Stimulated activated CD8-positive, alpha-beta memory T cell treated with anti-CD3 and anti-CD28 coated beads, Interleukin-7, amount 100 ng/mL, for 24 hours (primary cell): ENCODE data around the gene RCC2.

ENCODE experiments used
- DNase-seq: peaks from one replicate; pipeline ENCODE4 v3.0.0-alpha.2; 2020; ENCODE audit warnings: low read depth

Gene RCC2

DNA sequence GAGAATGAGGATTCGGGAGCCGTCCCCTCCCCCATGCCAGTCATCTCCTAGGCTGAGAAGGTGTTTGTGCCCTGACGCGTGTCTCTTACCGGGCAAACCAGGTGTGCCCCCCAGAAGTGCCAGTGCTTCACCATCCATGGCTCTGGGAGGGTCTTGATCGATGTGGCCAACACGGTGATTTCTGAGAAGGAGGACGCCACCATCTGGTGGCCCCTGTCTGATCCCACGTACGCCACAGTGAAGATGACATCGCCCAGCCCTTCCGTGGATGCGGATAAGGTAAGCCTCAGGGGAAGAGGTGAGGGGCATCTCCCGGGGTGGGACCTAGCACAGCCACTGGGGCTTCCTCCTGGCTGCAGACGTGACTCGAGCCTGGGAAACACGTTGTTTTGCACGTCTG lies 66.5 kb downstream of the RCC2 start:
- no peak for DNase-seq

DNA sequence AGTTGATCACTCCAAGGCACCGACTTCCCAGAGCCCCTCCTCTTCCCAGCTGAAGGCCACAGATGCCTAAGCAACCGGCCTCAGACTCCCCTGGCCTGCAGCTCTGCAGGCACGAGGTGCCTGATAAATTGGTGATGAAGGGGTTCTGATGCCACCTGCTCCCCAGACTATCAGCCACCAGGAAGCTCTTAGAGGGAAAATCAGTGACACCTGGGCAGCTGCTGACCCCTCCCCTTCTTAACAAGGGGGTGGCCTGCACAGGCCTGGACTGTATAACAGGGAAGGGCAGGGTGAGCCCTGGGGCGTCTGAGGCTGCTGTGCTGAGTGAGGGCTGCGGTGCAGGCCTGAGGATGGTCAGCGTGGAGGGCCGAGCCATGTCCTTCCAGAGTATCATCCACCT lies 67.6 kb downstream of the RCC2 start, which contains the start of gene PADI6:
PADI6 (plus strand) TSS at position 301 of the 400 bp plus-strand sequence; CDS start at position 351, 50 bp downstream.
- DNase-seq = no peak

- no peak for DNase-seq
Observed at GRCh38 chr1:17370618-17371017, 68.9 kb downstream of the RCC2 start.

DNA sequence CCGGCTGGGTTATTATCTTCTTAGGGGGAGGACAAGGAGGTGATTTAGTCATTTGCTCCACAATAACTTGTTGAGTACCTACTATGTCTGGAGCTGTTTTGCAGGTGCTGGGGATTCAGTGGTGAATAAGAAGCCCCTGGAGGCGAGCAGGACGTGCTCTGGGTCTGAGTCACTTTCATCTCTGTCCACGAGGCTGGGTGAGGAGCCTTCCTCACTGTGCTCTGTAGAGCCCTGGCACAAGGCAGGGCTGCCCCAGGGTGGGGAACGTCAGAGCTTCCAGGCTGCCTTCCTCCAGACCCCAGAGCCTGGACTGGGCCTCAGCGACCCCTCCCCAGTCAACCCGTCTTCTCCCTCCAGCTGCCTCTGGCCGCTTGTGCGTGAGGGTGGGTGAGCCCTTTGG lies 70.0 kb downstream of the RCC2 start:
- DNase-seq = no peak

DNA sequence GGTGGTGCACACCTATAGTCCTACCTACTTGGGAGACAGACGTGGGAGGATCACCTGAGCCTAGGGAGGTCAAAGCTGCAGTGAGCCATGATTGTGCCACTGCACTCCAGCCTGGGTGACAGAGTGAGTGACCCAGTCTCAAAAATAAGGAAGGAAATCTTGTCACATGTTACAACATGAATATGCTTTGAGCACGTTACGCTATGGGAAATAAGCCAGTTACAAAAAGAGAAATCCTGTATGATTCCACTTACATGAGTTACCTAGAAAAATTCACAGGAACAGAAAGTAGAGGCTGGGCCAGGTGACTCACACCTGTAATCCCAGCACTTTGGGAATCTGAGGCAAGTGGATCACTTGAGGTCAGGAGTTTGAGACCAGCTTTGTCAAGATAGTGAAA lies 74.2 kb downstream of the RCC2 start:
- DNase-seq = no peak

GRCh38 chr1:17363771-17364170 lies 75.7 kb downstream of the RCC2 start:
- DNase-seq = no peak

- no peak for DNase-seq
Observed at GRCh38 chr1:17363351-17363750, 76.1 kb downstream of the RCC2 start.

GRCh38 chr1:17361687-17362086 lies 77.8 kb downstream of the RCC2 start:
- DNase-seq = no peak

DNA sequence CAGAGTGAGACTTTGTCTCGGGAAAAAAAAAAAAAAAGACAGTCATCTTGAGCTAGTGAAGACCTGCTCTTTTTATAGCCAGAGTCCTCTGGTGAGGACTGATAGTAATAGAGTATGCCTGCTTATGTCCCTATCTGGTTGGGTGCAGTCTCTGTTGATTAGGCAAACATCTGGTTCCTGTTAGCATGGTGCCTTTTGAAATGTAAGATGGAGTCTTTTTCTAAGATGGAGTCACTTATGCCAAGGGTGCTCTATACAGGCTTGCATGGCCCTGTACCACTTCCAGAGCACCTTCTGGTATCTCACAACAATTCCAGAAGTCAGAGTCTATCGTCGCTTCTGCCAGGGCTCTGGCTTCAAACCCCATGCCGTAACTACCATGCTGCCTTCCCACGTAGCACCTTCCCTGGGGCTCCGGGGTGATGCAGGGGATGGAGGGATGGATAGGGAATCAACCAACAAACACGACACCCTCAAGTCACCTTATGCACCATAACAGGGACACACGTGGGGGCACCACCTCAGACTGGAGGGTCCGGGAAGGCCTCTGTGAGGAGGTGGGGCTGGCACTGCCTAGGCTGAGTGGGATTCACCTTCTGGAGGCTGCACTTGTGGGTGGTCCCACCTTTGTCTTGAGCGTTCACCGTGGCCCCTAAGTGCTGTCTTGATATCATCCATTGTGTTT lies 79.1 kb downstream of the RCC2 start:
- no peak for DNase-seq

GRCh38 chr1:17359808-17360207 lies 79.7 kb downstream of the RCC2 start:
- DNase-seq = no peak

GRCh38 chr1:17359031-17359430 lies 80.4 kb downstream of the RCC2 start:
- no peak for DNase-seq

- DNase-seq = no peak
Observed at GRCh38 chr1:17358557-17358956, 80.9 kb downstream of the RCC2 start.
